HFFc6 (cell line): ENCODE measurements around the gene GRP. TPM values are rescaled to one million over a fixed set of nuclear protein-coding genes. Genes with fewer than 3 reads are reported as not detected.

Experiments
- DNase-seq: peaks from one replicate; pipeline ENCODE4 v3.0.0-alpha.2; 2018
- H3K27ac Mint-ChIP-seq: 2 replicates; pipeline ENCODE4 v1.8.0; 2020; ENCODE audit warnings: mild to moderate bottlenecking, mixed read lengths
- H3K27me3 Mint-ChIP-seq: 2 replicates; pipeline ENCODE4 v1.8.0; 2021; ENCODE audit warnings: mild to moderate bottlenecking, moderate library complexity, mixed read lengths; ENCODE audit not compliant: insufficient read depth
- H3K36me3 Mint-ChIP-seq: 2 replicates; pipeline ENCODE4 v1.8.0; 2021; ENCODE audit warnings: low read depth, mixed read lengths
- H3K4me1 Mint-ChIP-seq: 2 replicates; pipeline ENCODE4 v1.8.0; 2020; ENCODE audit warnings: low read depth, mixed read lengths
- H3K4me3 Mint-ChIP-seq: 2 replicates; pipeline ENCODE4 v1.8.0; 2020; ENCODE audit warnings: mild to moderate bottlenecking, moderate library complexity, mixed read lengths
- H3K9me3 Mint-ChIP-seq: 2 replicates; pipeline ENCODE4 v1.8.0; 2020; ENCODE audit warnings: mild to moderate bottlenecking, mixed read lengths
- CTCF ChIP-seq: fragments of 200-600 bp; sonication (generic); IDR thresholded peaks from 2 replicates; pipeline ENCODE4 v1.5.0; 2021; ENCODE audit warnings: antibody characterized with exemption, mild to moderate bottlenecking
- total RNA-seq, 6 experiments: library from RNA; stranded (reverse); fragmentation: NEBNext Ultra II Directional; extraction: Animal tissue kit (Norgen Biotek cat#: 25700); gene quantifications; 2 replicates in 1 of 6; 3 replicates in 5 of 6; pipeline ENCODE4 v1.2.3, GENCODE V29; 2021

GRP gene
- total RNA-seq, 6 experiments from 2014 or later, result not detected

GRCh38 chr18:59276047-59276446, 56.1 kb downstream of the GRP start:
- Mint-ChIP-seq H3K4me3 (no peak overlapping the region), H3K27ac (no peak overlapping the region), H3K9me3 (no peaks in the 10 kb centered on the region; the same call in 1 of the 2 replicates), H3K4me1 (peaks cover 5% of the 10 kb centered on the region; the same call in 1 of the 2 replicates), H3K27me3 (peaks cover 54% of the 10 kb centered on the region), H3K36me3 (no peaks in the 10 kb centered on the region)
- DNase-seq, result no peak
- no peak for TF ChIP-seq CTCF

DNA sequence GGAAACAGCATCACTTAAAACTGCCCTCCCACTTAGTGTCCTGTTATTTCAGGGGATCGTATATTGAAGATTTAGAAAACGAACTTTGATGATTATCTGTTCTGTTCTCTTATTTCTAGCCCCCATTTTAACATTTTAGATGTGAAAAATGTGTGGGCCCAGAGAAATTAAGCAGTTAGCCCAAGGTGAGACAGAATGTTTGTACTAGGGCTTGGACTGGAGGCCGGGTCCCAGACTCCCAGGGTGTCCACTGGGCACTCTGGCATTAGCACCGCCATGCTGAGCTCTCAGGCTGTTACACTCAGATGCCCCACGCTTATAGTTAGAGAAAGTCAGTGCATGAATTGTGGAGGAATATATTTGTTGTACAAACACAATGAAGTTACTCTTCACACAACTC, 58.8 kb downstream of the GRP start:
- Mint-ChIP-seq H3K36me3 (no peaks in the 10 kb centered on the region), H3K27me3 (peaks cover 58% of the 10 kb centered on the region), H3K9me3 (no peaks in the 10 kb centered on the region), H3K27ac (no peak overlapping the region), H3K4me3 (no peak overlapping the region), H3K4me1 (no peaks in the 10 kb centered on the region)
- TF ChIP-seq CTCF, result no peak
- no peak for DNase-seq

GRCh38 chr18:59279193-59279592, 59.2 kb downstream of the GRP start:
- TF ChIP-seq CTCF, result no peak
- Mint-ChIP-seq H3K9me3 (no peaks in the 10 kb centered on the region), H3K36me3 (no peaks in the 10 kb centered on the region), H3K4me1 (no peaks in the 10 kb centered on the region), H3K27me3 (peaks cover 57% of the 10 kb centered on the region), H3K27ac (no peak overlapping the region), H3K4me3 (no peak overlapping the region)
- DNase-seq, result no peak

DNA sequence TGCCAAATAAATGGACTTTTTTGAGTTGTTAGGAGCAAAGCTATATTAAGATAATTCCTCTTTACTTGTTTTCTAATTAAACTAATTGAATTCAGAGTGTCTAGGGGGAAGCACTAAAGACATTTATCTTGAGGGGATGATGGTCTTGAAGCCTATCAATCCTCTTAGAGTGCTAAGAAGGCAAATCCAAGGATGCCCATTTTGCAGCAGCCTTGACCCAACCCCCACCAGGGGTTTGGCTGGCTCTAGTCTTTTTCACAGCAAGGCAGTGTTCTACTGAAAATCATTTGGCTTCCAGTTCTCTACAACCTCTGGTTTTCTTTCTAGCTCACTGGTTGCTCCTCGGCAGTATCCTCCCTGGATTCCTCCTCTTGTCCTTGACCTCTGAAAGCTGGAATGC, 59.8 kb downstream of the GRP start:
- H3K27ac Mint-ChIP-seq, result no peak overlapping the region
- DNase-seq, result no peak
- TF ChIP-seq CTCF, result no peak
- H3K4me3 Mint-ChIP-seq, result no peak overlapping the region
- H3K27me3 Mint-ChIP-seq, result peaks cover 57% of the 10 kb centered on the region
- no peaks in the 10 kb centered on the region for H3K4me1 Mint-ChIP-seq
- no peaks in the 10 kb centered on the region for H3K9me3 Mint-ChIP-seq
- no peaks in the 10 kb centered on the region for H3K36me3 Mint-ChIP-seq

Other genes with a start within 250 kb of the GRP start
- 10 to 100 TPM; 39.5 to 59.8 (median 50.8) TPM for gene SEC11C, start 80.3 kb upstream of the GRP start, total RNA-seq
- gene RAX, start 53.3 kb downstream of the GRP start, total RNA-seq, result not detected
- gene CPLX4, start 98.5 kb downstream of the GRP start, total RNA-seq, result not detected
- gene LMAN1, start 139.1 kb downstream of the GRP start, total RNA-seq, result 100 to 1,000 TPM; 128 to 159 (median 149) TPM